ENCODE results near the gene ABHD6.

DNA sequence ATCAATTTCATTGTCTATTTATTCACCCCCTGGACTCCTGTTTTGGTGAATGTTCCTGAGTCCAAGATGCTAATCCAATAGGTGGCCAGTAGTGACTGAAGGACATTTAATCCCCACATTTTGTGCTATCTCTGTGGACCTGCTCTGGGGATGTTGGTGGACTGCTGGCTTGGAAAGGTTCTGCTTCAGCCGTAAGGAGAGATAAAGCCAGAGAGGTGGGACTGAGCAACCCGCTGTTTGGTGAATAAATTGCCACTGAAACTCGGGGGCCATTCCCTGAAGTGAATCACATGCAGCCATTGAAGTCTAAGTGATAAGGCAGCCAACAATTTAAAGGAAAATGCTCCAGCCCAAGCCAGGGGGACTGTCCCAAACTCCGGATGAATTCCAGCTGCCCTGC, 1.6 kb upstream of the ABHD6 start:
- TF ChIP-seq, protein P1, sequence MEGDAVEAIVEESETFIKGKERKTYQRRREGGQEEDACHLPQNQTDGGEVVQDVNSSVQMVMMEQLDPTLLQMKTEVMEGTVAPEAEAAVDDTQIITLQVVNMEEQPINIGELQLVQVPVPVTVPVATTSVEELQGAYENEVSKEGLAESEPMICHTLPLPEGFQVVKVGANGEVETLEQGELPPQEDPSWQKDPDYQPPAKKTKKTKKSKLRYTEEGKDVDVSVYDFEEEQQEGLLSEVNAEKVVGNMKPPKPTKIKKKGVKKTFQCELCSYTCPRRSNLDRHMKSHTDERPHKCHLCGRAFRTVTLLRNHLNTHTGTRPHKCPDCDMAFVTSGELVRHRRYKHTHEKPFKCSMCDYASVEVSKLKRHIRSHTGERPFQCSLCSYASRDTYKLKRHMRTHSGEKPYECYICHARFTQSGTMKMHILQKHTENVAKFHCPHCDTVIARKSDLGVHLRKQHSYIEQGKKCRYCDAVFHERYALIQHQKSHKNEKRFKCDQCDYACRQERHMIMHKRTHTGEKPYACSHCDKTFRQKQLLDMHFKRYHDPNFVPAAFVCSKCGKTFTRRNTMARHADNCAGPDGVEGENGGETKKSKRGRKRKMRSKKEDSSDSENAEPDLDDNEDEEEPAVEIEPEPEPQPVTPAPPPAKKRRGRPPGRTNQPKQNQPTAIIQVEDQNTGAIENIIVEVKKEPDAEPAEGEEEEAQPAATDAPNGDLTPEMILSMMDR (IDR thresholded peaks at IDR 0.05; ENCODE audit: poor library complexity), result no peak
- TF ChIP-seq EZH2 (IDR thresholded peaks at IDR 0.05; ENCODE audit: borderline replicate concordance) (no peak), EZH2phosphoT487 (IDR thresholded peaks at IDR 0.05; ENCODE audit: low read depth, severe bottlenecking, unreplicated experiment) (no peak)
